B cell (primary cell): ENCODE results near the gene IL1R2. TPM values are rescaled to one million over a fixed set of nuclear protein-coding genes. Genes with fewer than 3 reads are reported as not detected.

Experiments used
- ATAC-seq: fragments of 200-7000 bp; cut with Tn5 transposase; one replicate; pipeline ENCODE4 v1.10.0; 2021; ENCODE audit warnings: low read depth, mild to moderate bottlenecking, moderate number of reproducible peaks, moderate library complexity
- CTCF ChIA-PET: fragments of 350-600 bp; sonication (Branson Sonifier 250); formaldehyde crosslinking; loops from one replicate; lab custom pipeline; 2021; ENCODE audit warnings: antibody characterized with exemption, inconsistent platforms; lab: Charles Lee
- POLR2A ChIA-PET: fragments of 350-600 bp; sonication (Branson Sonifier 250); formaldehyde crosslinking; loops from one replicate; lab custom pipeline; 2021; ENCODE audit warnings: antibody characterized with exemption; lab: Charles Lee
- DNase-seq: peaks from one replicate; pipeline ENCODE4 v3.0.0; 2013
- H2AFZ ChIP-seq: 2 replicates; pipeline ENCODE4 v1.6.1; 2012; ENCODE audit warnings: mild to moderate bottlenecking, low read depth, low read length; ENCODE audit not compliant: insufficient read depth, poor library complexity, severe bottlenecking
- H3K27ac ChIP-seq, 2 donors: 1 replicate in 1 of 2; 2 replicates in 1 of 2; pipeline ENCODE4 v1.5.1; 2012 to 2013; ENCODE audit warnings: low read length in 2 of 2, mild to moderate bottlenecking in 2 of 2, moderate library complexity in 1 of 2
- H3K27me3 ChIP-seq, 4 experiments: fragments of 200-600 bp in 1 of 4; sonication (generic) in 1 of 4; replicated peaks in 1 of 4; 1 replicate in 2 of 4; 2 replicates in 2 of 4; pipeline versions ENCODE4 v1.6.1 to v1.7.0; 2013 to 2016; ENCODE audit warnings: low read length in 3 of 4, mild to moderate bottlenecking in 2 of 4, mixed read lengths in 1 of 4, moderate library complexity in 1 of 4; ENCODE audit not compliant: insufficient read depth in 4 of 4, control insufficient read depth in 3 of 4; ENCODE audit errors: control extremely low read depth in 1 of 4
- H3K36me3 ChIP-seq, 2 experiments: replicated peaks in 1 of 2; 1 replicate in 1 of 2; 2 replicates in 1 of 2; pipeline versions ENCODE4 v1.6.1 to v1.7.1; 2013; ENCODE audit warnings: low read length in 1 of 2; ENCODE audit not compliant: insufficient read depth in 2 of 2, control insufficient read depth in 1 of 2; ENCODE audit errors: control extremely low read depth in 1 of 2, extremely low read depth in 1 of 2
- H3K4me1 ChIP-seq, 2 donors: fragments of 200-600 bp in 1 of 2; sonication (generic) in 1 of 2; 1 replicate in 1 of 2; 2 replicates in 1 of 2; pipeline versions ENCODE4 v1.5.1 to v1.6.1; 2013 to 2017; ENCODE audit warnings: low read length in 2 of 2; ENCODE audit not compliant: control insufficient read depth in 2 of 2, insufficient read depth in 2 of 2
- H3K4me2 ChIP-seq: replicated peaks from 2 replicates; pipeline ENCODE3; 2012; ENCODE audit warnings: mild to moderate bottlenecking, low read depth, low read length; ENCODE audit not compliant: poor library complexity, severe bottlenecking
- H3K4me3 ChIP-seq, 5 experiments: fragments of 200-600 bp in 1 of 5; sonication (generic) in 1 of 5; 1 replicate in 3 of 5; 2 replicates in 2 of 5; pipeline versions ENCODE4 v1.5.1 to v1.7.0; 2011 to 2016; ENCODE audit warnings: low read length in 4 of 5, mild to moderate bottlenecking in 4 of 5, low read depth in 2 of 5, control low read depth in 1 of 5, moderate library complexity in 1 of 5; ENCODE audit not compliant: insufficient read depth in 1 of 5; ENCODE audit errors: control extremely low read depth in 1 of 5, extremely low read depth in 1 of 5
- H3K79me2 ChIP-seq: fragments of 200-600 bp; sonication (generic); one replicate; pipeline ENCODE4 v1.6.0; 2016; ENCODE audit warnings: low read length; ENCODE audit not compliant: control insufficient read depth, insufficient read depth
- H3K9ac ChIP-seq: fragments of 200-600 bp; sonication (generic); 2 replicates; pipeline ENCODE4 v1.6.1; 2017; ENCODE audit warnings: mild to moderate bottlenecking, low read length, moderate library complexity
- H3K9me3 ChIP-seq, 3 donors: one replicate each; pipeline versions ENCODE4 v1.6.1 to v1.7.1; 2013; ENCODE audit warnings: low read length in 2 of 3; ENCODE audit not compliant: control insufficient read depth in 2 of 3, insufficient read depth in 1 of 3; ENCODE audit errors: control extremely low read depth in 1 of 3
- H4K20me1 ChIP-seq: 2 replicates; pipeline ENCODE4 v1.6.0; 2012; ENCODE audit warnings: mild to moderate bottlenecking, low read length; ENCODE audit not compliant: insufficient read depth, control insufficient read depth, poor library complexity, severe bottlenecking
- H3K27ac Mint-ChIP-seq: one replicate; pipeline ENCODE4 v1.8.0; 2021; ENCODE audit warnings: mixed read lengths
- H3K27me3 Mint-ChIP-seq: one replicate; pipeline ENCODE4 v1.8.0; 2021; ENCODE audit warnings: mixed read lengths
- H3K4me1 Mint-ChIP-seq: one replicate; pipeline ENCODE4 v1.8.0; 2021; ENCODE audit warnings: mixed read lengths
- H3K4me3 Mint-ChIP-seq: one replicate; pipeline ENCODE4 v1.8.0; 2021; ENCODE audit warnings: mixed read lengths
- H3K9me3 Mint-ChIP-seq: one replicate; pipeline ENCODE4 v1.8.0; 2022; ENCODE audit warnings: mixed read lengths; ENCODE audit not compliant: insufficient read depth
- CTCF ChIP-seq: fragments of 200-600 bp; IDR thresholded peaks from one replicate; pipeline ENCODE4 v1.8.0; 2022; ENCODE audit warnings: antibody characterized with exemption, mild to moderate bottlenecking
- EZH2 ChIP-seq: IDR thresholded peaks from 2 replicates; pipeline ENCODE4 v1.6.1; 2012; ENCODE audit warnings: borderline replicate concordance, low read depth, mild to moderate bottlenecking, moderate library complexity, low read length; ENCODE audit not compliant: insufficient read depth, poor library complexity, severe bottlenecking
- WGBS: methylation state at CpG from one replicate; pipeline ENCODE4 v1.1.5; 2013; ENCODE audit warnings: missing lambda C conversion rate; ENCODE audit not compliant: insufficient coverage; 5-methylcytosine and 5-hydroxymethylcytosine counted together
- intact Hi-C: fragments of 100-400 bp; cut with micrococcal nuclease; formaldehyde crosslinking; loops from one replicate; pipeline ENCODE4 v1.10.0; 2022
- polyA plus RNA-seq: library from polyadenylated mRNA; depleted of rRNA; stranded (reverse); fragments of >200 nt; gene quantifications from 2 replicates; pipeline ENCODE4 v1.2.3, GENCODE V29; 2012
- total RNA-seq, 2 donors: library from RNA; stranded (reverse); fragments of 120-200 nt in 1 of 2; gene quantifications; 1 replicate in 1 of 2; 2 replicates in 1 of 2; pipeline versions ENCODE4 v1.2.3 to v1.2.4, GENCODE V29; 2013 to 2022

IL1R2 gene
- total and polyA plus RNA-seq, 2 donors (not counting 1 experiment from before 2014, with no cell fraction given), result not detected

GRCh38 chr2:102059151-102059550 is 67.4 kb downstream of the IL1R2 start:
- no peak overlapping the region for H3K9ac ChIP-seq
- DNase-seq (no peak), ATAC-seq (no peak)
- no peaks in the 10 kb centered on the region for H3K9me3 ChIP-seq
- no peak overlapping the region for H2AFZ ChIP-seq
- no peaks in the 10 kb centered on the region for H3K9me3 Mint-ChIP-seq
- TF ChIP-seq EZH2 (no peak), CTCF (no peak)
- no peaks in the 10 kb centered on the region for H3K4me1 Mint-ChIP-seq
- POLR2A ChIA-PET, result no interaction called here
- H4K20me1 ChIP-seq, result no peaks in the 10 kb centered on the region
- no peaks in the 10 kb centered on the region for H3K79me2 ChIP-seq
- H3K27me3 ChIP-seq, result peaks cover 0 to 9% (median 0%) of the 10 kb centered on the region in 4 experiments
- no peaks in the 10 kb centered on the region for H3K36me3 ChIP-seq
- H3K27me3 Mint-ChIP-seq, result peaks cover 6% of the 10 kb centered on the region
- H3K4me3 ChIP-seq, result no peak overlapping the region
- H3K27ac ChIP-seq, result no peak overlapping the region
- H3K4me2 ChIP-seq, result no peak overlapping the region
- 83% methylated on average over 1 of the region's 1 CpG for WGBS
- no peaks in the 10 kb centered on the region for H3K4me1 ChIP-seq
- CTCF ChIA-PET, result no interaction called here
- no peak overlapping the region for H3K4me3 Mint-ChIP-seq
- H3K27ac Mint-ChIP-seq, result no peak overlapping the region
- intact Hi-C loops, result no loop called here

GRCh38 chr2:102060047-102060446 is 68.3 kb downstream of the IL1R2 start:
- H3K27ac Mint-ChIP-seq, result no peak overlapping the region
- no peak for DNase-seq
- peaks cover 14% of the 10 kb centered on the region for H3K27me3 Mint-ChIP-seq
- ChIA-PET CTCF (no interaction called here), POLR2A (no interaction called here)
- no peak for ATAC-seq
- H3K9me3 Mint-ChIP-seq, result no peaks in the 10 kb centered on the region
- H2AFZ ChIP-seq, result no peak overlapping the region
- peaks cover 0 to 7% (median 0%) of the 10 kb centered on the region in 4 experiments for H3K27me3 ChIP-seq
- no peaks in the 10 kb centered on the region for H3K4me1 ChIP-seq
- H3K4me3 ChIP-seq, result no peak overlapping the region
- no peaks in the 10 kb centered on the region for H3K9me3 ChIP-seq
- intact Hi-C loops, result no loop called here
- no peak overlapping the region for H3K27ac ChIP-seq
- WGBS, result 74% methylated on average over 3 of the region's 3 CpGs
- H3K9ac ChIP-seq, result no peak overlapping the region
- TF ChIP-seq CTCF (no peak), EZH2 (no peak)
- H3K36me3 ChIP-seq, result no peaks in the 10 kb centered on the region
- no peak overlapping the region for H3K4me2 ChIP-seq
- no peak overlapping the region for H3K4me3 Mint-ChIP-seq
- H3K4me1 Mint-ChIP-seq, result no peaks in the 10 kb centered on the region
- no peaks in the 10 kb centered on the region for H4K20me1 ChIP-seq
- H3K79me2 ChIP-seq, result no peaks in the 10 kb centered on the region
